C4-2B (cell line): ENCODE results near the gene ANO10.

Experiments
- ZFX ChIP-seq: fragments of 450-650 bp; IDR thresholded peaks from 2 replicates; pipeline ENCODE4 v1.6.1; 2017
- TF ChIP-seq, protein P1 (sequence below): fragments of 450-650 bp; conservative IDR thresholded peaks from 2 replicates; pipeline ENCODE4 v1.5.1; 2017; ENCODE audit warnings: mild to moderate bottlenecking

DNA sequence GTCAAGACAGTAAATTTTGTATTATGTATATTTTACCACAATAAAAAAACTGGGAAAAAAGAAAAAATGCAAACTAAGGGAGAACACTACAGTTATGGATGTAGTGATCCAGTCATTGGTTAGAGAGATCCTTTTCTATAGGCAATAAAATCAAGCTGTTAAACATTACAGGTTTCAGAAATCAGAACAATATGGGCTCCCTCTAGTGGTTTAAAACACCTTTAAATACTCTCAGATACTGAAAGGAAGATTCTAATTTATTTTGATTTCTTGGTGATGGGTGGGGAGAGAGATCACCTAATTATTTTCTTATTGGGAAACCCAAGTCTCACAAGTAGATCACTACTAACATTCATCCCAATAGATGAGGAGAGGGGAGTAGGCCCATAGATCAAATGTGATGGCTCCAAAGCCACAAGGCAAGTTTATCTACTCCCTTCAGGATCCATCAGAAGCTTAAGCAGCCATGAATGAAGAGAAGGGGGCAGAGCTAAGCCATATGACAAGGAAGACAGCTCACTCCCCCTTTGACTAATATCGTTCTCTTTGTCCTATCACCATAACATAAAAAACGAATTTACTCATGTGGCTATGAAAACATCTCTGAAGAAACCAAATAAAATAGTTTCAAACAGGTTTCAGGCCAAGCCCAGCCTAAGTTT lies 118.6 kb downstream of the ANO10 start:
- TF ChIP-seq, protein P1, sequence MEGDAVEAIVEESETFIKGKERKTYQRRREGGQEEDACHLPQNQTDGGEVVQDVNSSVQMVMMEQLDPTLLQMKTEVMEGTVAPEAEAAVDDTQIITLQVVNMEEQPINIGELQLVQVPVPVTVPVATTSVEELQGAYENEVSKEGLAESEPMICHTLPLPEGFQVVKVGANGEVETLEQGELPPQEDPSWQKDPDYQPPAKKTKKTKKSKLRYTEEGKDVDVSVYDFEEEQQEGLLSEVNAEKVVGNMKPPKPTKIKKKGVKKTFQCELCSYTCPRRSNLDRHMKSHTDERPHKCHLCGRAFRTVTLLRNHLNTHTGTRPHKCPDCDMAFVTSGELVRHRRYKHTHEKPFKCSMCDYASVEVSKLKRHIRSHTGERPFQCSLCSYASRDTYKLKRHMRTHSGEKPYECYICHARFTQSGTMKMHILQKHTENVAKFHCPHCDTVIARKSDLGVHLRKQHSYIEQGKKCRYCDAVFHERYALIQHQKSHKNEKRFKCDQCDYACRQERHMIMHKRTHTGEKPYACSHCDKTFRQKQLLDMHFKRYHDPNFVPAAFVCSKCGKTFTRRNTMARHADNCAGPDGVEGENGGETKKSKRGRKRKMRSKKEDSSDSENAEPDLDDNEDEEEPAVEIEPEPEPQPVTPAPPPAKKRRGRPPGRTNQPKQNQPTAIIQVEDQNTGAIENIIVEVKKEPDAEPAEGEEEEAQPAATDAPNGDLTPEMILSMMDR, result peak; percentile 70
- no peak for TF ChIP-seq ZFX
